Subcutaneous abdominal adipose tissue (tissue), 5 donors: Measurements from ENCODE around the gene GLB1L3.
A peak's percentile ranks its signal among the peaks of the same experiment; 100 is the strongest.

Experiments
- H3K27ac ChIP-seq: one replicate; pipeline ENCODE4 v1.7.0; 2013; ENCODE audit warnings: low read depth, mild to moderate bottlenecking, inconsistent platforms, low read length, moderate library complexity
- H3K27me3 ChIP-seq, 5 donors: one replicate each; pipeline ENCODE4 v1.7.0; 2013; ENCODE audit warnings: low read length in 5 of 5, inconsistent platforms in 1 of 5; ENCODE audit not compliant: control insufficient read depth in 5 of 5, insufficient read depth in 4 of 5
- H3K36me3 ChIP-seq, 5 donors: one replicate each; pipeline ENCODE4 v1.7.0; 2013; ENCODE audit warnings: low read length in 5 of 5; ENCODE audit not compliant: control insufficient read depth in 5 of 5, insufficient read depth in 5 of 5
- H3K4me1 ChIP-seq, 5 donors: one replicate each; pipeline ENCODE4 v1.7.0; 2013; ENCODE audit warnings: low read length in 5 of 5, mild to moderate bottlenecking in 3 of 5, moderate library complexity in 1 of 5; ENCODE audit not compliant: control insufficient read depth in 5 of 5, insufficient read depth in 5 of 5
- H3K4me3 ChIP-seq, 5 donors: one replicate each; pipeline ENCODE4 v1.7.0; 2013; ENCODE audit warnings: low read length in 5 of 5, low read depth in 1 of 5
- H3K9ac ChIP-seq, 5 donors: one replicate each; pipeline ENCODE4 v1.7.0; 2013; ENCODE audit warnings: low read length in 5 of 5, mild to moderate bottlenecking in 4 of 5, moderate library complexity in 3 of 5
- H3K9me3 ChIP-seq, 5 donors: one replicate each; pipeline ENCODE4 v1.7.0; 2013; ENCODE audit warnings: low read length in 5 of 5; ENCODE audit not compliant: control insufficient read depth in 5 of 5
- donor health status: healthy.
- donor health status: healthy.
- donor health status: healthy.
- donor health status: healthy.
- donor health status: healthy.

Gene GLB1L3

DNA sequence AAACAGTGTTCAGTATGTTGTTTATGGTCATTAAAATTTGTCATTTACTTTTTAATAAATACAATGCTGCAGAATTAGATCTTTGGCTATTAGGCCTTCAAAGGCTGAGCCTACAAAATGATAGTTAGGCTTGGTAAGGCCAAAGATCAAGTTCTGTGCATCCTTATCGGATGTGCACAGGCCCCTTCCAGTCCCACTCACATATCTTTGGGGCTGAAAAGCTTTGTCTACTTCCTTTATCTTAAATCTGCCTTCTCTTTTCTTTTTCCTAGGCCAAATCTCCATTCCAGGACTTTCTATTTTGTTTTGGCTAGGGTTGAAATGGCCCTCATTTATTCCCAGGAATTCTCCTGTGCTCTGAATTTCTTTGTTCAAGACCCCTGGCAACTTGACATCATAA lies 52.3 kb downstream of the GLB1L3 start:
- H3K36me3 ChIP-seq = no peaks in the 10 kb centered on the region
- no peak overlapping the region for H3K4me3 ChIP-seq
- H3K4me1 ChIP-seq = peaks cover 0 to 20% (median 17%) of the 10 kb centered on the region in 5 donors
- H3K9ac ChIP-seq = no peak overlapping the region
- no peak overlapping the region for H3K27ac ChIP-seq
- peaks cover 0 to 25% (median under 1%) of the 10 kb centered on the region in 5 donors for H3K27me3 ChIP-seq
- no peaks in the 10 kb centered on the region for H3K9me3 ChIP-seq

DNA sequence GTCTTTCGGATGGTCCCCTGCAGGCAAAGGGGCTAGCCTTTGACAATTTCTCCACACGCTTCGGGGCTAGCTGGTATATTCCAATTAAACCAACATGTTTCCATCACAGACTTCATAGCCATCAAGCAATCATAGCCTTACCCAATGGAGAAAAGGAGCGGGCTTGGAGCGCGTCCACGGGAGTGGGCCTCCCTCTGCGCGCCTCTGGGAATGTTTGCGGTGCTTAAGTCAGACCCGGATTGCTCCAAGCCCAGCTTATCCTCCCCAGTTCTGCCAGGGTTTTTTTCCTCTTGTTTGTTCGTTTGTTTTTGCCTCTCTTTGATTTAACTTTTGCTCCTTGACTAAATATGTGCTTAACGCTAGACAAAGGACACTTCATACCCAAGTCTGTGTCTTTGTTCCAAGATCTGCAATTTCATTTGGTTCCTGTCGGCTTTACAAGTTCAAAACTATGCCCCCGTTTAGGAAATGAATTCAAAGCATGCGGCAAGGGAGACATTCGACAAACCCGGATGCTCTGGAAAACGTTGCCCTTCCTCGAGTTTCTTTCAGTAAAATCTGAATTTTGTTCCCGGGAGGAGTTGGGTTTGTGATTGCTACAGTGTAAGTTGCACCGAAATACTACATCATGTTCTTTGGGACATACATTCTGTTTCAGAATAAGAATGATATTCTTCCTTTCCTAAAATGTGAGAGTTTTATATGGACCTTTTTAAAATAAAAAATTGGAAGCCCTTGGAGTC lies 54.6 kb downstream of the GLB1L3 start:
- Histone ChIP-seq H3K9ac (peak overlapping the region in 1 of 5 donors; percentile 20), H3K9me3 (no peaks in the 10 kb centered on the region), H3K4me3 (peak overlapping the region; percentile 39 to 66 (median 62)), H3K36me3 (no peaks in the 10 kb centered on the region), H3K4me1 (peaks cover 0 to 20% (median 17%) of the 10 kb centered on the region in 5 donors), H3K27me3 (peaks cover 0 to 32% (median 8%) of the 10 kb centered on the region in 5 donors), H3K27ac (no peak overlapping the region)

DNA sequence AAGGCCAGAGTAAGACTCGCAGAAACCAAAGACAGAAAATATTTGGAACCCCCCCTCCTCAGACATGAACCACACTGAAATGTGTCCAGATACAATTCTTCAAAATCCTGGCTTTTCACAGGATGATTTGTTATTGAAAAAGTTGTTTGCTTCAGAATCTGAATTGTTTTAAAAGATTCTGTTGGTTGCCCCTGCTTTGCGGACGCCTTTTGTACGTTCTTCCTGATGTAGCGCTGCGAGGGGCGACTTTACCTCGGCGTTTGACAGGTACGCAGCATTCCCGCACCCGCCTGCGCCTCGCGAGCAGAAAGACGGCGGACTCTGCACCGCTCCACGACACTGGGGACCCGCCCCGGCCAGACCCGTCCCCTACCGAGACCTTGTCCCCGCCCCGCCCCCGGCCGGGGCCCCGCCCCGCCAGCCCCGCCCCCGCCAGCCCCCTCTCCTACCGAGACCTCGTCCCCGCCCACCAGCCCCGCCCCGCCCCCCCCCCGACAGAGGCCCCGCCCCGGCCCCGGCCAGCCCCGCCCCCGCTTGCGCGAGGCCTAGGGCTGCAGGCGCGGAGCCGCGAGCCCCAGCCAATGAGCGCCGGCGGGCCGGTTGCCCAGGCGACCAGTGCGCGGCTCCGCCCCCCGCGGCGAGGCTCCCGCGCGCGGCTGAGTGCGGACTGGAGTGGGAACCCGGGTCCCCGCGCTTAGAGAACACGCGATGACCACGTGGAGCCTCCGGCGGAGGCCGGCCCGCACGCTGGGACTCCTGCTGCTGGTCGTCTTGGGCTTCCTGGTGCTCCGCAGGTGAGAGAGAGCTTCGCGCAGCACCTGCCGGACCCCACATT lies 55.4 kb downstream of the GLB1L3 start, which contains the start of gene GLB1L2:
GLB1L2 (plus strand) TSS at position 635 of the 835 bp plus-strand sequence; CDS start at position 709, 74 bp downstream.
- Histone ChIP-seq H3K36me3 (no peaks in the 10 kb centered on the region), H3K27ac (no peak within 1 kb of the TSS), H3K4me1 (peaks cover 0 to 20% (median 17%) of the 10 kb centered on the region in 5 donors), H3K9ac (peak within 1 kb of the TSS in 1 of 5 donors; percentile 20), H3K27me3 (peaks cover 0 to 32% (median 8%) of the 10 kb centered on the region in 5 donors), H3K4me3 (peak within 1 kb of the TSS; percentile 39 to 67 (median 63)), H3K9me3 (no peaks in the 10 kb centered on the region)

DNA sequence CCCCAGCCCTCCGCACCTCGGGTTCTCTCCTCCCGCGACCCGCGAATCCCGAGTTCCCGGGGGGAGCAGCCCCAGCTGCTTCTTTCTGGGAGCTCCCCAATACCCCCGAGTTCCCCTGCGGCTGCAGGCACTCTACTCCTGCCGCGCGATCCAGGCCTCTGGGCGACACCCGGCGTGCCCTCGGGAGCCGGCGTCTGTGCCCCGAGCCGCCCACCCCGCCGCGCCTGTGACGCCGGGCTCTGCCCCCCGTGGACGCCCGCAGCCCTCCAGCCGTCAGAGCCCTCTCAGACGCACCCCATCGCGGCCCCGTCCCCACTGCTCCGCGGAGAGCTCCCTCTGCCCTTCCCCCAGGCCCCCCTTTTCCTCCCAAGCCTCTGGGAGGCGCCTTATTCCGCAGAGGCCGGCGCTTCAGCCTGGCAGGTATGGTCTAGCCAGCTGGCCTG lies 56.0 kb downstream of the GLB1L3 start:
- Histone ChIP-seq H3K4me3 (peak overlapping the region in 4 of 5 donors; percentile 59 to 67 (median 60)), H3K36me3 (no peaks in the 10 kb centered on the region), H3K27ac (no peak overlapping the region), H3K9ac (no peak overlapping the region), H3K27me3 (peaks cover 0 to 28% (median 8%) of the 10 kb centered on the region in 5 donors), H3K4me1 (peaks cover 0 to 20% (median 17%) of the 10 kb centered on the region in 5 donors), H3K9me3 (no peaks in the 10 kb centered on the region)

DNA sequence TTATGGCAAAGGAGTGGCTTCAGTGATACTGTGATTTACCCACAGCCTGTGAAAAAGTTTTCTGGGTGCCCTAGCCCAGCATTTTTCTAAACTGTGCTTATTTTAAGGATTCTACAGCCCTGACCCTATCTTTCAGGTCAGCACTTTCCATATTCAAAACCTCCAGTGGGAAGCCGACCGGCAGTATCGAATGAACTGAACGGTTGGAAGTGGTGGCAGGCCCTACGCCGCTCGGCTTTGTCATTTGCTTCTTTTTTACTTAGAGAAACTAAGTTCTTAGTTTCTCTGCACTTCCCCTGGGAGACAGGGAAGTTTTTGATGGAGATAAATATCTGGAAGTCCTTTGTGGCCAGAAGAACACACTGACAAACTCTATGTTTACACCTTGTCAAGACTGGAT lies 56.6 kb downstream of the GLB1L3 start:
- Histone ChIP-seq H3K27me3 (peaks cover 0 to 23% (median 8%) of the 10 kb centered on the region in 5 donors), H3K4me1 (peaks cover 0 to 20% (median 17%) of the 10 kb centered on the region in 5 donors), H3K36me3 (no peaks in the 10 kb centered on the region), H3K9ac (no peak overlapping the region), H3K9me3 (no peaks in the 10 kb centered on the region), H3K4me3 (peak overlapping the region in 1 of 5 donors; percentile 67), H3K27ac (no peak overlapping the region)

DNA sequence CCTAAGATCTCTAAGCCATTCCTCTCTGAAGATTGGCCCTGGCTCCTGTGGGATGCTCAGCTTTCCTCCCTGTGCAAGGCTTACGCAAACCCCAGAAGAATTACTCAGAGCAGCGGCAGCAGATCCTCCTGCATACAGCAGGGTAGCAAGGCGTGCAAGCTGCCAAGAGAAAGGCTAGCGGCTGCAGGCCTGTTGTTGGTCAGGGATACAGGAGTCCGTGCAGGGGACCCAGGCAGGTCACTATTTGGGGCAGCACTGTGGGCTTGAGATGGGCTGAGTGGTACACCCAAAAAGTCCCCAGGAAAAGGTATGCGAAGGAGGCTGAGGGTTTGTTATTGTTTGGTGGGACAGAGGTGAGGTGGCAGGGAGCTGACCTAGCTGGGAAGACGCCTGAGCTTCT lies 57.1 kb downstream of the GLB1L3 start:
- no peaks in the 10 kb centered on the region for H3K9me3 ChIP-seq
- no peak overlapping the region for H3K4me3 ChIP-seq
- no peak overlapping the region for H3K9ac ChIP-seq
- H3K36me3 ChIP-seq = no peaks in the 10 kb centered on the region
- peaks cover 0 to 20% (median 17%) of the 10 kb centered on the region in 5 donors for H3K4me1 ChIP-seq
- peaks cover 0 to 23% (median 8%) of the 10 kb centered on the region in 5 donors for H3K27me3 ChIP-seq
- no peak overlapping the region for H3K27ac ChIP-seq

DNA sequence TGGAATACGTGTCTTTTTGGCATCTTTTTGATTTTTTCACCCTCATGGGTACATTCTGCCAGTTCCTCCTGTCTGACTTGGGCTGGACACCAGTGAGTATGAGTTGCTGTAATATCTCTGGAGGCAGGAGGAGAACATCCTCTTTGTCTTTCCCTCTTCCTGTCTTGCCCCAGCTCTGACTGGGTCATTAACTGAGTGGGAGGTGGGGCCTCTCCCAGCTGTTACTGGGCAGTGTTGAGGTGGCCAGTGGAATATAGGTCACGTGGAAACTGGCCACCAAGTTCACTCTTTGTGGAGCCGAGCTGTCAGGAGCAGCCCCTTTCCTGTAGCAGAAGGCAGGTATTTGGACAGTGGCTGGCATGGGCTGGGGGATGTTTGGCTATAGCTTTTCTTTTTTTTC lies 57.8 kb downstream of the GLB1L3 start:
- peaks cover 0 to 23% (median 8%) of the 10 kb centered on the region in 5 donors for H3K27me3 ChIP-seq
- H3K36me3 ChIP-seq = no peaks in the 10 kb centered on the region
- H3K4me3 ChIP-seq = no peak overlapping the region
- no peak overlapping the region for H3K27ac ChIP-seq
- H3K9me3 ChIP-seq = no peaks in the 10 kb centered on the region
- peaks cover 0 to 20% (median 17%) of the 10 kb centered on the region in 5 donors for H3K4me1 ChIP-seq
- no peak overlapping the region for H3K9ac ChIP-seq

DNA sequence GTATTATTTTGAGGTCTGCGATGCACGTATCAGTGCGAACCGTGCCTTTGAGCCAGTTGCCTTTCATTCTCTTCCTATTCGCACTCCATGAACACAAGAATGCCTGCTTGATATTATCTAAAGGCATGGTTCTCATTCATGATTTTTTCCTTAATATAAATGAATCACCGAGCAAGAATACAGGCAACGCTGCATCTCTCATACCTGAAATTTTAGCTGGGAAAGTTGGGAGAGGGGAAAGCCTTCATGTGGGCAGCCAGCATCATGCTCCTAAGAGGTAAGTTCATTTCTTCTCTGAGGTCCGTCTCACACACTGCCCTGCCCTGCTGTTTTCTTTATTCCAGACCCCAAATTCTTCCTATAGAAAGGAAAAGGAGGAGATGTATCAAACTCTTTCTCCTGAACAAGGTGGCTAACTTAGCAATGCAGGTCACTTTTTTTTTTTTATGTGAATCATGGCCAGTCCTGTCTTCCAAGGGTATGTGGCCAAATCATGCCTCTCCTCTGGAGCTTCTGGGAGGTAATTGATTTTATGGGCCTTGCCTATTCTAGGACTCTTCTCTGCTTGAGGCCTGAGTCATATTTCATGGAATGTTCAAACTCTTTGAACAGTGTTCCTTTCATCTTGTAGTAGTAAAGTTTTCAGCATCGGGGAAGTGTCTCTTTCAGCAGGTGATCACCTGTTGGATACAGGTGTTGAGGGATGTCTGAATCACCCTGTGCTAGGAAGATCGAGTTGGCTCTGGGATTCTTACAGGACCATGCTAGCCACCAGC lies 58.8 kb downstream of the GLB1L3 start:
- no peaks in the 10 kb centered on the region for H3K9me3 ChIP-seq
- no peak overlapping the region for H3K27ac ChIP-seq
- peaks cover 0 to 20% (median 17%) of the 10 kb centered on the region in 5 donors for H3K4me1 ChIP-seq
- no peak overlapping the region for H3K9ac ChIP-seq
- no peaks in the 10 kb centered on the region for H3K36me3 ChIP-seq
- H3K4me3 ChIP-seq = no peak overlapping the region
- H3K27me3 ChIP-seq = peaks cover 0 to 23% (median 8%) of the 10 kb centered on the region in 5 donors

DNA sequence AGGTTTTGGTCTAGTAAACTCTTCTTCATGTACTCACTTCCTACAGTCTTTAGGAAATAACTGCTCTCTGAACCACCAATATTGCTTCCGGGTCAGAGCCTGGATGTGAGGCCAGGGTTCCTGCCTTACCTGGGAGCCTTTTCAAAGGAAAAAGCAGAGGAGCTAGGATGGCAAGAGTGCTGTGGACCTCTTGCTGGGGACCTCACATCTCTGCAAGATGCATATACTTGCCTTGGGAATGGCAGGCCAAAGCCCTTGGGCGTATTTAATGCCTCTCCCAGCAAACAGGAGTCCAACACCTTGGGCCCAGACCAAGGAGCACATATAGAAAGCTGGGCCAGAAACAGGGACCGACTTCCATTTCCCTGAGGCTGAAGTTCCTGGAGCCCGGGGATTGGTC lies 60.9 kb downstream of the GLB1L3 start:
- H3K4me3 ChIP-seq = no peak overlapping the region
- H3K4me1 ChIP-seq = peaks cover 0 to 7% (median 6%) of the 10 kb centered on the region in 5 donors
- peaks cover 0 to 18% (median 7%) of the 10 kb centered on the region in 5 donors for H3K27me3 ChIP-seq
- H3K27ac ChIP-seq = no peak overlapping the region
- H3K9ac ChIP-seq = no peak overlapping the region
- H3K36me3 ChIP-seq = no peaks in the 10 kb centered on the region
- H3K9me3 ChIP-seq = no peaks in the 10 kb centered on the region
